GM23338 (cell line): ENCODE data around the gene KSR2. TPM values are rescaled to one million over a fixed set of nuclear protein-coding genes. Genes with fewer than 3 reads are reported as not detected.

ENCODE experiments used
- EZH2phosphoT487 ChIP-seq: fragments of 200-600 bp; sonication (generic); IDR thresholded peaks from one replicate; pipeline ENCODE4 v1.8.1; 2018; ENCODE audit warnings: antibody characterized with exemption; ENCODE audit not compliant: unreplicated experiment
- NANOG ChIP-seq: IDR thresholded peaks from 2 replicates; pipeline ENCODE4 v1.6.1; 2016; ENCODE audit warnings: antibody characterized with exemption, borderline replicate concordance
- ZNF331 ChIP-seq: fragments of 250-450 bp; sonication (Bioruptor Pico); IDR thresholded peaks from 2 replicates; pipeline ENCODE4 v1.5.0; 2020; ENCODE audit warnings: low read depth, mild to moderate bottlenecking, moderate library complexity
- polyA plus RNA-seq: library from polyadenylated mRNA; unstranded; fragments of >200 nt; fragmentation: Nextera tagmentation; extraction: Ambion mirVana; gene quantifications from 2 replicates; pipeline ENCODE4 v1.2.1, GENCODE V29; 2016
- total RNA-seq: library from RNA; depleted of rRNA; stranded (reverse); fragments of >200 nt; shearing (Covaris generic); gene quantifications from 2 replicates; pipeline ENCODE4 v1.2.3, GENCODE V29; 2014
- TF ChIP-seq, protein P1 (sequence below): fragments of 250-450 bp; sonication (Bioruptor Pico); IDR thresholded peaks from 2 replicates; pipeline ENCODE4 v1.5.0; 2020; ENCODE audit warnings: mild to moderate bottlenecking, moderate library complexity
- TF ChIP-seq, protein P2 (sequence below): IDR thresholded peaks from one replicate; pipeline ENCODE4 v1.6.1; 2018; ENCODE audit warnings: antibody characterized with exemption; ENCODE audit not compliant: unreplicated experiment

KSR2 gene
- total and polyA plus RNA-seq, 2 experiments from 2014 or later = 1.1 to 2.7 TPM

- TF ChIP-seq, protein P1, sequence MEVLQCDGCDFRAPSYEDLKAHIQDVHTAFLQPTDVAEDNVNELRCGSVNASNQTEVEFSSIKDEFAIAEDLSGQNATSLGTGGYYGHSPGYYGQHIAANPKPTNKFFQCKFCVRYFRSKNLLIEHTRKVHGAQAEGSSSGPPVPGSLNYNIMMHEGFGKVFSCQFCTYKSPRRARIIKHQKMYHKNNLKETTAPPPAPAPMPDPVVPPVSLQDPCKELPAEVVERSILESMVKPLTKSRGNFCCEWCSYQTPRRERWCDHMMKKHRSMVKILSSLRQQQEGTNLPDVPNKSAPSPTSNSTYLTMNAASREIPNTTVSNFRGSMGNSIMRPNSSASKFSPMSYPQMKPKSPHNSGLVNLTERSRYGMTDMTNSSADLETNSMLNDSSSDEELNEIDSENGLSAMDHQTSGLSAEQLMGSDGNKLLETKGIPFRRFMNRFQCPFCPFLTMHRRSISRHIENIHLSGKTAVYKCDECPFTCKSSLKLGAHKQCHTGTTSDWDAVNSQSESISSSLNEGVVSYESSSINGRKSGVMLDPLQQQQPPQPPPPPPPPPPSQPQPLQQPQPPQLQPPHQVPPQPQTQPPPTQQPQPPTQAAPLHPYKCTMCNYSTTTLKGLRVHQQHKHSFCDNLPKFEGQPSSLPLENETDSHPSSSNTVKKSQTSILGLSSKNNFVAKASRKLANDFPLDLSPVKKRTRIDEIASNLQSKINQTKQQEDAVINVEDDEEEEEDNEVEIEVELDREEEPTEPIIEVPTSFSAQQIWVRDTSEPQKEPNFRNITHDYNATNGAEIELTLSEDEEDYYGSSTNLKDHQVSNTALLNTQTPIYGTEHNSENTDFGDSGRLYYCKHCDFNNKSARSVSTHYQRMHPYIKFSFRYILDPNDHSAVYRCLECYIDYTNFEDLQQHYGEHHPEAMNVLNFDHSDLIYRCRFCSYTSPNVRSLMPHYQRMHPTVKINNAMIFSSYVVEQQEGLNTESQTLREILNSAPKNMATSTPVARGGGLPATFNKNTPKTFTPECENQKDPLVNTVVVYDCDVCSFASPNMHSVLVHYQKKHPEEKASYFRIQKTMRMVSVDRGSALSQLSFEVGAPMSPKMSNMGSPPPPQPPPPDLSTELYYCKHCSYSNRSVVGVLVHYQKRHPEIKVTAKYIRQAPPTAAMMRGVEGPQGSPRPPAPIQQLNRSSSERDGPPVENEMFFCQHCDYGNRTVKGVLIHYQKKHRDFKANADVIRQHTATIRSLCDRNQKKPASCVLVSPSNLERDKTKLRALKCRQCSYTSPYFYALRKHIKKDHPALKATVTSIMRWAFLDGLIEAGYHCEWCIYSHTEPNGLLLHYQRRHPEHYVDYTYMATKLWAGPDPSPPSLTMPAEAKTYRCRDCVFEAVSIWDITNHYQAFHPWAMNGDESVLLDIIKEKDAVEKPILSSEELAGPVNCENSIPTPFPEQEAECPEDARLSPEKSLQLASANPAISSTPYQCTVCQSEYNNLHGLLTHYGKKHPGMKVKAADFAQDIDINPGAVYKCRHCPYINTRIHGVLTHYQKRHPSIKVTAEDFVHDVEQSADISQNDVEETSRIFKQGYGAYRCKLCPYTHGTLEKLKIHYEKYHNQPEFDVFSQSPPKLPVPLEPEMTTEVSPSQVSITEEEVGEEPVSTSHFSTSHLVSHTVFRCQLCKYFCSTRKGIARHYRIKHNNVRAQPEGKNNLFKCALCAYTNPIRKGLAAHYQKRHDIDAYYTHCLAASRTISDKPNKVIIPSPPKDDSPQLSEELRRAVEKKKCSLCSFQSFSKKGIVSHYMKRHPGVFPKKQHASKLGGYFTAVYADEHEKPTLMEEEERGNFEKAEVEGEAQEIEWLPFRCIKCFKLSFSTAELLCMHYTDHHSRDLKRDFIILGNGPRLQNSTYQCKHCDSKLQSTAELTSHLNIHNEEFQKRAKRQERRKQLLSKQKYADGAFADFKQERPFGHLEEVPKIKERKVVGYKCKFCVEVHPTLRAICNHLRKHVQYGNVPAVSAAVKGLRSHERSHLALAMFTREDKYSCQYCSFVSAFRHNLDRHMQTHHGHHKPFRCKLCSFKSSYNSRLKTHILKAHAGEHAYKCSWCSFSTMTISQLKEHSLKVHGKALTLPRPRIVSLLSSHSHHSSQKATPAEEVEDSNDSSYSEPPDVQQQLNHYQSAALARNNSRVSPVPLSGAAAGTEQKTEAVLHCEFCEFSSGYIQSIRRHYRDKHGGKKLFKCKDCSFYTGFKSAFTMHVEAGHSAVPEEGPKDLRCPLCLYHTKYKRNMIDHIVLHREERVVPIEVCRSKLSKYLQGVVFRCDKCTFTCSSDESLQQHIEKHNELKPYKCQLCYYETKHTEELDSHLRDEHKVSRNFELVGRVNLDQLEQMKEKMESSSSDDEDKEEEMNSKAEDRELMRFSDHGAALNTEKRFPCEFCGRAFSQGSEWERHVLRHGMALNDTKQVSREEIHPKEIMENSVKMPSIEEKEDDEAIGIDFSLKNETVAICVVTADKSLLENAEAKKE (CRISPR knock-in tag) = no peak
- TF ChIP-seq NANOG (no peak), EZH2phosphoT487 (no peak), ZNF331 (CRISPR knock-in tag) (no peak)
- TF ChIP-seq, protein P2, sequence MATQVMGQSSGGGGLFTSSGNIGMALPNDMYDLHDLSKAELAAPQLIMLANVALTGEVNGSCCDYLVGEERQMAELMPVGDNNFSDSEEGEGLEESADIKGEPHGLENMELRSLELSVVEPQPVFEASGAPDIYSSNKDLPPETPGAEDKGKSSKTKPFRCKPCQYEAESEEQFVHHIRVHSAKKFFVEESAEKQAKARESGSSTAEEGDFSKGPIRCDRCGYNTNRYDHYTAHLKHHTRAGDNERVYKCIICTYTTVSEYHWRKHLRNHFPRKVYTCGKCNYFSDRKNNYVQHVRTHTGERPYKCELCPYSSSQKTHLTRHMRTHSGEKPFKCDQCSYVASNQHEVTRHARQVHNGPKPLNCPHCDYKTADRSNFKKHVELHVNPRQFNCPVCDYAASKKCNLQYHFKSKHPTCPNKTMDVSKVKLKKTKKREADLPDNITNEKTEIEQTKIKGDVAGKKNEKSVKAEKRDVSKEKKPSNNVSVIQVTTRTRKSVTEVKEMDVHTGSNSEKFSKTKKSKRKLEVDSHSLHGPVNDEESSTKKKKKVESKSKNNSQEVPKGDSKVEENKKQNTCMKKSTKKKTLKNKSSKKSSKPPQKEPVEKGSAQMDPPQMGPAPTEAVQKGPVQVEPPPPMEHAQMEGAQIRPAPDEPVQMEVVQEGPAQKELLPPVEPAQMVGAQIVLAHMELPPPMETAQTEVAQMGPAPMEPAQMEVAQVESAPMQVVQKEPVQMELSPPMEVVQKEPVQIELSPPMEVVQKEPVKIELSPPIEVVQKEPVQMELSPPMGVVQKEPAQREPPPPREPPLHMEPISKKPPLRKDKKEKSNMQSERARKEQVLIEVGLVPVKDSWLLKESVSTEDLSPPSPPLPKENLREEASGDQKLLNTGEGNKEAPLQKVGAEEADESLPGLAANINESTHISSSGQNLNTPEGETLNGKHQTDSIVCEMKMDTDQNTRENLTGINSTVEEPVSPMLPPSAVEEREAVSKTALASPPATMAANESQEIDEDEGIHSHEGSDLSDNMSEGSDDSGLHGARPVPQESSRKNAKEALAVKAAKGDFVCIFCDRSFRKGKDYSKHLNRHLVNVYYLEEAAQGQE = no peak
Observed at GRCh38 chr12:117790198-117790597, 178.6 kb downstream of the KSR2 start (continued).
